HG03108 (cell line): ENCODE results near the gene SH3BP1.
"Not testable (repeated sequence)": the region's sequence is repeated elsewhere in the genome, so short reads cannot be mapped to it uniquely, and the experiment has no call there.

Experiments
- ATAC-seq: cut with Tn5 transposase; IDR thresholded peaks from one replicate; pipeline ENCODE4 v1.9.1; 2021; ENCODE audit warnings: moderate library complexity; ENCODE audit not compliant: unreplicated experiment

SH3BP1 gene

DNA sequence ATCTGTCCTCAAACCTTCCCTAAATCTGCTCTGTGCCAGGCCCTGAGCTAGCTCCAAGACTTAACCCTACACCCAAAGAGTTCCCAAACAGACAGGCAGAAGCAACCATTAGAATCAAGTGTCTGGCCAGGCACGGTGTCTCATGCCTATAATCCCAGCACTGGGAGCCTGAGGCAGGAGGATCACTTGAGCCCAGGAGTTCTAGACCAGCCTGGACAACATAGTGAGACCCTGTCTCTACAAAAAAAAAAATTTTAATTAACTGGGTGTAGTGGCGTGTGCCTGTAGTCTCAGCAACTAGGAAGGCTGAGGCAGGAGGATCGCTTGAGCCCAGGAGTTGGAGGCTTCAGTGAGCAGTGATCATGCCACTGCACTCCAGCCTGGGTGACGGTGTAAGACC is 17.1 kb downstream of the SH3BP1 start:
- ATAC-seq, result not testable (repeated sequence)

DNA sequence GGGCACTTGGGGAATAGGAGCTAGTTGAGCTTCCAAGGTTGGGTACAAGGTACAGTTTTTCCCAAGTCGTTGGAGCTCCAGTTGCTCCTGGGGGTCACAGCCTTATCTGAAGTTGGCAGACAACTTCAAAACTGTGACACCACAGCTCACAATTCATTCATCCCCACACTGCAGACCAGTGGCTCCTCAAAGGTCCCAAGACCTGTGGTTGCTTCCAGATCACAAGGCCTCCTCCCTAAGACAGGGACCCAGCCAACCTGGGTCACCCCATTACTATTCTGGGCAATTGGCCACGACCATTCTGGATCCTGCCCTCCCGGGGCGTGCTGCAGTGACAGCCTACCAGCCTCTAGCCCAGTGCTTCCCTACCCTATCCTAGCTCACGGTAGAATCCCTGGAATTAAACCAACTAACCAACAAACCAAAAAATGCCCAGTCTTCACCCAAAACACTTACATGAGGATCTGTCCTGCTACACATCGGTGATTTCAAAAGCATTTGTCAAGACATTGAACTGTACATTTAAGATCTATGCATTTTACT is 18.2 kb downstream of the SH3BP1 start:
- ATAC-seq, result no peak

DNA sequence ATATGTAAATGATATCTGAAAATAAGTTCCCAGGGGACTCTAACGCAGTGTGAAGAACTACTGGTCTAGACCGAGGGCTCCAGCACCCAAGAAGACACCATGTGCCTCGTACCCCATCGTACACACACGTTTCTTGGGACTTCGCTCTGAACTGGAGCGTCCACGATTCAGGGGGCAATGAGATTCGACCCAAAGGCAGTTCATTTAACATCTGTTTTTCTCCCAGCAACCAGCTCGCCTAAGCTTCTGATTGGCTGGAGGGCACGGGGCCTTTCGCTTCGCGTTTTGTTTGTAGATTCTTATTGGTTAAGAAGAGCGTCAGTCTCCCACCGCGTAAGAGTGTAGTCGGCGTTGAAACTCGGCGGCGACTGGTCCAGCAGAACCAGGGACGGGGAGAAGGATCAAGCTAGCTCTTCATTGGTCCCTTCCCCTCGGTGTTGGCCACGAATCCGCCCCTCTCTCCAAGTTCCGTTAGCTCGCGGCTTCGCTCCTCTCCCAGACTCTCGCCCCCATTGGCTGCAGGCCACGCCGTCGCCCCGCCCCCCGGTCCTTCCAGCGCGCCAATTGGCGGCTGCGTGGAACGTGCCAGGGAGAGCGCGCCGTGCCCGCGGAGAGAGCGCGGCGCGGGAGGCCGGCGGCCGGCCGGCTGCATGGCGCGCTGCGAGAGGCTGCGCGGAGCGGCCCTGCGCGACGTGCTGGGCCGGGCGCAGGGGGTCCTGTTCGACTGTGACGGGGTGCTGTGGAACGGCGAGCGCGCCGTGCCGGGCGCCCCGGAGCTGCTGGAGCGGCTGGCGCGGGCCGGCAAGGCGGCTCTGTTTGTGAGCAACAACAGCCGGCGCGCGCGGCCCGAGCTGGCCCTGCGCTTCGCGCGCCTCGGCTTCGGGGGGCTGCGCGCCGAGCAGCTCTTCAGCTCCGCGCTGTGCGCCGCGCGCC is 18.9 kb downstream of the SH3BP1 start, which contains the start of gene PDXP:
PDXP (plus strand) TSS at position 591 of the 933 bp plus-strand sequence; CDS start at position 651, 60 bp downstream.
- ATAC-seq, result peak; percentile 83

DNA sequence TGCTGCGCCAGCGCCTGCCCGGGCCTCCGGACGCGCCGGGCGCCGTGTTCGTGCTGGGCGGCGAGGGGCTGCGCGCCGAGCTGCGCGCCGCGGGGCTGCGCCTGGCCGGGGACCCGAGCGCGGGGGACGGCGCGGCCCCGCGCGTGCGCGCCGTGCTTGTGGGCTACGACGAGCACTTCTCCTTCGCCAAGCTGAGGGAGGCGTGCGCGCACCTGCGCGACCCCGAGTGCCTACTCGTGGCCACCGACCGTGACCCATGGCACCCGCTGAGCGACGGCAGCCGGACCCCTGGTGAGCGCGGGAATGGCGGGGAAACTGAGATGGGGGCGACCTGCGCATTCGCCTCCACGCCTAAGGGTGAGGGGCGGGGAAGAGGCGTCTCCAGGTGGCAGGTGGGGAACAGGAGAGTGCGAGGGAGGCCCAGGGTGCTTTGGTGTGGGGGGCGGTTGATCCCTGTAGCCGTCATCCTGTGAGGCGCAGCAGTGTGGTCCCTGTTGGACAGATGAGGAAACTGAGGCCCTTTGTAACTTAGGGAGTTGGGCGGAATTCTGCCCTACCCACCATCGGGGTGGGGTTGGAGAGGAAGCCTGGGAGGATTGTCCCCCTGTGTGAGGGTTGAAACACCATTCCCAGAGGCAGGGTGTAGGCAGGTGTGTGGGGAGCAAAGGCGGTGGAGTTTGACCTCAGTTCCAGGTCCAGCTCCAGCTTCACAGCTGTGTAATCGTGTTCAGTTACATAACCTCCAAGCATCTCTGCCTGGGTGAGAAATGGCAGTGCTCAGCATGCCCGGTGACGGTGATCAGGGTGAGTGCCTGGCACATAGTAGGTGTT is 19.8 kb downstream of the SH3BP1 start:
- ATAC-seq, result no peak

DNA sequence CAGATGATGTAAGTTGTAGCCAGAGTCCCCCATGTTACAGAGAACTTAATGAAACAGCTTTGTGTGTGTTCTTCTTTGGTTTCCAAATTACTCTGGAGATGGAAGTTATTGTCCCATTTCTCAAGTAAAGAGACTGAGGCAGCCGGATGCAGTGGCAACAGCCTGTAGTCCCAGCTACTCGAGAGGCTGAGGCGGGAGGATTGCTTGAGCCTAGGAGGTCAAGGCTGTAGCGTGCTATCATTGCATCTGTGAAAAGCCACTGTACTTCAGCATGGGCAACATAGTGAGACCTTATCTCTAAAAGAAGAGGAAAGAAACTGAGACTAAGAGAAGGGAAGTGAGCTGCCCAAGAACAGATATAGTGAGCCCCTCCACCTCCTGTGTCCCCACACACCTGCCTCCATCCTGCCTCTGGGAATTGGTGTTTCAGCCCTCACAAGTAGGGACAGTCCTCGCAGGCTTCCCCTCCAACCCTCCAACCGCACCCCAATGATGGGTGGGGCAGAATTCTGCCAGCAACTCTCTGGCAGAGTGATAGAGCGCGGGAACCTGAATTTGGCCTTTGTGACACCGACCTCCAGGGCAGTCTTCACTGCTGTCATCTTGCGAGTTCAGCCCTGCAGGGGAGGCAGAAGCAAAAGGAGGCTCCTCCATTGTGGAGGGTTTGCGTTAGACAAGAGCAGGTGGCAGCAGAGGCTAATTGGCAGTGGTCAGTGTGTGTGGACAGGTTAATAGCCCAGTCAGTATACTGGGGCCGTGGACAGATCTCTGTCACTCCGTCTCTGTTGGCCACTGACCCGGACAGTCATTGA is 20.6 kb downstream of the SH3BP1 start:
- no peak for ATAC-seq

DNA sequence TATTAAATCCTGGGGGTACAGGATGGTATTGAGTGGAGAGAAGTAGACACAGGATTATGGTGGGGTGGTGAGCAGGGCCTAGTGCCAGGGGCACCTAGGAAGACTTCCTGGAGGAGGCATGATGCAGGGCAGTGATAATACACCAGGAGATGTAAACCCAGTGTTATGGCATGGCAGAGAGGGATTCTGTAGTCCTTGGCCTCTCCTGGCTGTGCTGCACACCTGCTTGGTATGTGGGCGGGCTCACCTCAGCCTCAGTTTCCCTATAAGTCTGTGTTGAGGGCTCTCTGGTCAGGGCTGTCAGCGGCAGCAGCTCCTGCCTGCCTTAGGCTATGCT is 21.2 kb downstream of the SH3BP1 start:
- ATAC-seq, result no peak

DNA sequence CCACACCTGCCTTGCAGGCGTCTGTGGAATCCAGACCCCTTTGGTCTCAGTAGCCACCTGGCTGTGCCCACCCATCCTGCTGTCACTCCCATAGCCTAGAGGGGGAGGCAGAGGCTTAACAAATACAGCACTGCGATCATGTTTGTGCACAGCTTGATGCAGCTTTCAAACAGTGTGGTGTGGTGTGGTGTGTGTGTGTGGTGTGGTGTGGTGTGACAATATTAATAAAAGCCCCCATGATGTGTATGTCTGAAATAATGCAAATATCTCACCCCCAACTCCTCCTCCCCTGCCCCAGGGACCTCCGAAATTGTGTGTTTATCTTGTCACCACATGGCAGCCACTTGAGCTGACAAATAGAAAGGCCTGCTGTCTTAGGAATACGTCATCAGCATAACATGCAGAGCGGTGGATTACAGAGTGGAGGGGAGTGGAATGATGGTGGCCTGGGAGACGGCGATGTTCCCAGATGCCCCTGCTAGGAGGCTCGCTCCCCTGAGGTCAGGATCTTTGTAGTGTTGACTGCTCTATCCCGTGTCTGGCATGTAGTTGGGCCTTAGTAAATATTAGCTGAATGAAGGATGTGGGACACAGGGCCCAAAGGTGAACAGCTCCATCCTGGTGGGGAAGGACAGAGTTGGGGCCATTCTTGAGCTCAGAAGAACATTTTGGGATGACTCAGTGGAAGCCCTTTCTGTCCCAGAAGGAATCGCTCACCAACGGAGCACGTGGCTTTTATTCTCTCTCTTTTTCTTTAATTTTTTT is 21.9 kb downstream of the SH3BP1 start:
- ATAC-seq, result no peak

DNA sequence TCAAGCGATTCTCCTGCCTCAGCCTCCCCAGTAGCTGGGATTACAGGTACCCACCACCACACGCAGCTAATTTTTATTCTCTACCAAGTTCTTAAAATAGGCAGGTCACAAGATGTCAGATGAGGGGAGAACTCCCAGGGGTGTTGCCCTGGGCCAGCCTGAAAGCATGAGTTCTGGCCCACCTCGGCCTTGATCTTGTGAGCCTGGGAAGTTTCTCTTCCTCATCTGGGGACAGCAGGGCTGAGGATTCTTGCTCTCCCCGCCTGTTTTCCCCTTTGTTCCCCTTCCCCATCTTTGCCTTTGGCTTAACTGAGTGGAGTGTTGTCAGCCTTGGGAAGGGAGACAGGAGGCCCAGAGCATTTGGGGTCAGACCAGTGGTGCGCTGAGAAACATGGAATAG is 22.6 kb downstream of the SH3BP1 start:
- ATAC-seq, result no peak

DNA sequence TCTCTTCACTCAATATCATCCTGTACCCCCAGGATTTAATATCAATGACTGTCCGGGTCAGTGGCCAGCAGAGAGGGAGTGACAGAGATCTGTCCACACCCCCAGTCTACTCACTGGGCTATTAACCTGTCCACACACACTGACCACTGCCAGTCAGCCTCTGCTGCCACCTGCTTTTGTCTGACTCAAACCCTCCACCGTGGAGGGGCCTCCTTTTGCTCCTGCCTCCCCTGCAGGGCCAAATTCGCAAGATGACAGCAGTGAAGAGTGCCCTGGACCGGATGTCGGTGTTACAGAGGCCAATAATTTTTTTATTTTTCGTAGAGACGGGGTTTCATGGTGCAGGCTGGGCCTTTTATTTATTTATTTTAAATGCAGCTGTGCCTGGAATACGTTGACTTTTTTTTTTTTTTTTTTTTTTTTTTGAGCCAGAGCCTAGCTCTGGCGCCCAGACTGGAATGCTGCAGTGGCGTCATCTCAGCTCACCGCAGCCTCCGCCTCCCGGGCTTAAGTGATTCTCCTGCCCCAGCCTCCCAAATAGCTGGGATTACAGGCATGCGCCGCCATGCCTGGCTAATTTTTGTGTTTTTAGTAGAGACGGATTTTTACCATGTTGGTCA is 24.2 kb downstream of the SH3BP1 start:
- ATAC-seq, result no peak

DNA sequence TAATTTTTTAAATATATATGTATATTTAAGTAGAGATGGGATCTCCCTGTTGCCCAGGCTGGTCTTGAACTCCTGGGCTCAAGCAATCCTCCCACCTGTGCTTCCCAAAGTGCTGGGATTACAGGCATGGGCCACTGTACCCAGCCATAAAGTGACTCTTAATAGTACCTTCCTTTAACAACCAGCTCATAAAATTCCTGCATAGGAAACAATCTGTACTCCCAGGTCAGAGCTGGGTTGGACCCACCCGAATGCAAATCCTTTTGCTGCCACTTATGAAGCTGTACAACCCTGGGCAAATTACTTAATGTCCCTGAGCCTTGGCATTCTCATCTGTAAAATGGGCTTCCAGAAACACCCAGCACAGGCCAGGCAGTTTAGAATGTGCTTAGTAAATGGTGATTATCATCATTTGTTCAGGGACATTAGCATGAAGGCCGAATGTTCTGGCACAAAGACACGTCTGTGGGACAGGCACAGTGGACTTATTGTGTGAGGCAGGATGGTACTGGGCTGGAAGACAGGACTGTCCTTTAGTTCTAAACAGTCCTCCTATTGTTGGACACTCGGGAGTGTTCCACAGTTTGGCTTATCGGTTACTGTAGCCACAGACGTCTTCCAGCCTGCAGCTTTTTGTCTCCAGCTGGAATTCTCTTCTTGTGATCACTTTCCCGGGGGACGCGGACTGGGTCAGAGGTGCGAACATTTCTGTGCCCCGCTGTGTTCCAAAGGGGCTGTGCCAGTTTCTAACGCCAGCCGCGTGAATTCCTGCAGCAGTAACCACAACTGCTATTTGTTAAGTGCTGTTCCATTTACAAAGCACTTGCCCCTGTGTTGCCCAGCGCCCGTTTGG is 25.0 kb downstream of the SH3BP1 start:
- no peak for ATAC-seq

DNA sequence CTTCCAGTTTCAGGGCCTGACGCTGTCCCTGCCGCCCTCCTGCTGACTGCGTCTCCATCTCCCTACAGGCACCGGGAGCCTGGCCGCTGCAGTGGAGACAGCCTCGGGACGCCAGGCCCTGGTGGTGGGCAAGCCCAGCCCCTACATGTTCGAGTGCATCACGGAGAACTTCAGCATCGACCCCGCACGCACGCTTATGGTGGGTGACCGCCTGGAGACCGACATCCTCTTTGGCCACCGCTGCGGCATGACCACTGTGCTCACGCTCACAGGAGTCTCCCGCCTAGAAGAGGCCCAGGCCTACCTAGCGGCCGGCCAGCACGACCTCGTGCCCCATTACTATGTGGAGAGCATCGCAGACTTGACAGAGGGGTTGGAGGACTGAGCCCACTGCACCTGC is 26.0 kb downstream of the SH3BP1 start:
- ATAC-seq, result no peak

DNA sequence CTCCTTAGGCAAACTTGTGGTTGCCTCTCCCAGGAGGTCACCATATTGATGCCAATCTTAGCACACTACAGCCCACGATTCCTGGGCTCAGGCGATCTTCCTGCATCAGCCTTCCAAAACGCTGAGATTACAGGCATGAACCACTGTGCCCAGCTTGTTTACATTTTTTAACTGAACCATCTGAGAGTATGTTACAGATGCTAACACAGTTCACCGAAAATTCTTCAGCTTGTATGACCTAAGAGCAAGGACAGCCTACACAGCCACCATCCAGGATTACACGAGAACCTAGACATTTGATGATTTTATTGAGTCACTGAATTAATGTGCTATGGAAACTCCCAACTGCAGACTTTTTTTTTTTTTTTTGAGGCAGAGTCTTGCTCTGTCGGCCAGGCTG is 30.1 kb downstream of the SH3BP1 start:
- no peak for ATAC-seq

DNA sequence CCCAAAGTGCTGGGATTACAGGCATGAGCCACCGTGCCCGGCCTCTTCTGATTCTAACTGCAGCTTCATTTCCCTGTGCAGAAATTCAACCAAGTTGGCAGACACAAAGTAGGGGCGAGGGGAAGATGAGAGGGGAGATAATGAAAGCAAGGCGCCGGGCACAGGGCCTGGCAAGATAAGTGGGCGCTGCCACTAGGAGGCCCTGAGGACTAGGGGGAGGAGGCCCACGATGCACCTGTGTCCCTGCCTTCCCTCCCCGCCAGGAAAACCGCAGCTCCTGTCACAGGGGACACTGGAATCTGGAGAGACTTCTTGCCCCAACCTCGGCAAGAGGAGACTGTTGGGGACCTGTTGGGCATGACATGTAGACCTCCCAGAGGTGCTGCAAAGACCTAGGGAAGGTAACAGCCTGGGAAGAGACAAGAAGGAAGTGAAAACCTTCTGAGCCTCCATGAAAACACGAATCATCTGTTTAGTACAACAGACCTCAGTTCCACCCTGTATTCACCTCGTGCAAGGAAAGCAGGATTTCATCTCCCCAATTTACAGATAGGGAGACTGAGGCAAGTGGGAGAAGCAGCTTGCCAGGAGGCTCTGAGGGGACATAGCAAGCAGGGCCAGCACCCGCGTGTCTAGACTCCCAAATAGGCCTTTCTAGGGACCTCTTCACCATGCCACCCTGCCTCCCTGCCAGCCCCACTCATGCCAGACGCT is 32.9 kb downstream of the SH3BP1 start:
- no peak for ATAC-seq

DNA sequence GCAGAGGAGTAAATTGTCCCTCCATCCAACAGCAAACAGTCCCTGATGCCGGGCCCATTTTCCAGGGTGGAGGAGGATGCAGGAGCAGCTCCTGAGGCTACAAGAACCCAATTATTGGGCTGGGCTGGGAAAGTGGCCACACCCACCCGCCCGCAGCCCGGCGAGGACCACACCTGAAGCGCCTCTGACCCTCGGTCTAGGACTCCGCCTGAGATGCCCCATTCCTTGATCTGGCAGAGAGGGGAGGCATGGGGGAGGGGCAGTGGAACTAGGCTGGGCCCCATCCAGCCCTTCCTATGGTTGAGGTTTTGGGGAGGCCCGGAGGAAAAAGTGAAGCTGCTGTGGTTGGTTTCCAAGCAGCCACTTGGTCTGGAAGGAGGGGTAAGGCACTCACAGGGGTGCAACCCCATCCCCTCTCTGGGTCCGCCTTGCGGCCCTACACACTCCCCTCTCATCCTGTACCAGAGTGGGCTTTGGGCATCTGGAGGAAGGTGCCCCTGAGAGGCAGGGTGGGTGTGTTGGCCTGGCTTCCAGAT is 33.5 kb downstream of the SH3BP1 start:
- ATAC-seq, result no peak

DNA sequence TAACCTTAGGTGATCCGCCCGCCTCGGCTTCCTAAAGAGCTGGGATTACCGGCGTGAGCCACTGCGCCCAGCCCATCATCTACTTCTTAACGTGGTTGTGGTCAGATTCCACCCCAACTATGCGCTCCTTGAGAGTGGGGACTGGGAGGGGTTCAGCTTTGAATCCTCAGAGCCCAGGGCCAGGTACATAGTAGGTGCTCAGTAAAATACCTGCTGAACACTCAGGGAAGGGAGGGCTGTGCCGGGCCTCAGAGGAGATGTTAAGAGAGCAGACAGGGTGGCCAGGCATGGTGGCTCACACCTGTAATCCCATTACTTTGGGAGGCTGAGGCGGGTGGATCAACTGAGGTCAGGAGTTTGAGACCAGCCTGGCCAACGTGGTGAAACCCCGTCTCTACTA is 34.8 kb downstream of the SH3BP1 start:
- ATAC-seq, result no peak

DNA sequence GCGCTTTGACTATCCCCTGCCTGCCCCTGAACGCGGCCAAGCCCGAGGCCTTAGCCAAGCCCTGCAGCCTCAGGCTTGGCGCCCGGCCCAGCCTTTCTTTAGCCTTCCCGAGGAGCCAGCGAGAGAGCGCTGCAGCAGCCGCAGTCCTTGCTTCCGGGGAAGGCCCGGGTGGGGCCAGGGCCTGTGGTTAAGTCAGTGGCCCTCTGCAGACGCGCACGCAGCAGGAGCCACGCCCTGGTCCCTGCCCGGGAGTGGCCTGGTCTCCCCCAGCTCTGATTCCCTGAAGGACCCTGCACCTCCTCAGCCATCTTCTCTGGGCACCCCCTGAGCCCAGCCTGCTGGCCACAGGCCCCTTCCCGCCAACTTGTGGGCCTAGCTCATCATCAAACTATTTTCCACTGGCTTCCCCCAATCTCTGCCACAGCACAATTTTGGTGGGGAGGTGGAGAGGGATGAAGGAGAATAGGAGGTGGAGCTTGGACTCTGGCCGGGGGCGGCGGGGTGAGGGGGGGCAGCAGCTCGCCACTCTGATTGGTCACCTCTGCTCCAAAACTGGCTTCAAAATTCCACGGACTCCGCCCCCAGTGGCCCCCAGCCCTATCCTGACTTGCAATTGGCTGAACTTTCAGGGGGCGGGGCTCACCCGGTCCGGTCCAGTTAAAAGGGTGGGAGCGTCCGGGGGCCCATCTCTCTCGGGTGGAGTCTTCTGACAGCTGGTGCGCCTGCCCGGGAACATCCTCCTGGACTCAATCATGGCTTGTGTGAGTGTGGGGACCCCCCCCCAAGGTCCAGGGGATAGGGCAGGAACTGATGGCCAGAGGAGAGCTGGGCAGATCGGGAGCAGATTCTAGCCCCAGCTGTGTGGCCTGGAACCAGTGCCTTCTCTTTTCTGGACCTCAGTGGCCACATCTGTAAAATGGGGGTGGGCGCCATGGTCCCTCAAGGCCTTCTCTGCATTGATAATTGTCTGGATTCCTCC is 35.8 kb downstream of the SH3BP1 start, which contains the start of gene LGALS1:
LGALS1 (plus strand) TSS at position 686 of the 979 bp plus-strand sequence; CDS start at position 753, 67 bp downstream.
- peak; percentile 54 for ATAC-seq
